DND-41 (cell line): ENCODE data around the gene ADI1.
"Not testable (repeated sequence)": the region's sequence is repeated elsewhere in the genome, so short reads cannot be mapped to it uniquely, and the experiment has no call there.

Source experiments
- ATAC-seq: fragments of 200-7000 bp; cut with Tn5 transposase; 3 replicates; pipeline ENCODE4 v1.9.1; 2021; ENCODE audit warnings: low read depth; ENCODE audit not compliant: insufficient read depth
- DNase-seq: peaks from one replicate; pipeline ENCODE4 v3.0.0-alpha.2; 2020
- H2AFZ ChIP-seq: 2 replicates; pipeline ENCODE4 v1.6.0; 2012; ENCODE audit warnings: low read depth, low read length
- H3K27ac ChIP-seq: 2 replicates; pipeline ENCODE4 v1.5.1; 2012; ENCODE audit warnings: low read length, inconsistent platforms
- H3K27me3 ChIP-seq: fragments of 200-600 bp; sonication (generic); 2 replicates; pipeline ENCODE4 v1.6.0; 2012; ENCODE audit warnings: low read length, mild to moderate bottlenecking, inconsistent platforms; ENCODE audit not compliant: insufficient read depth, poor library complexity
- H3K36me3 ChIP-seq: 2 replicates; pipeline ENCODE4 v1.5.1; 2012; ENCODE audit warnings: low read length, inconsistent platforms; ENCODE audit not compliant: insufficient read depth
- H3K4me1 ChIP-seq: 2 replicates; pipeline ENCODE4 v1.5.1; 2012; ENCODE audit warnings: mild to moderate bottlenecking, low read length; ENCODE audit not compliant: insufficient read depth
- H3K4me2 ChIP-seq: 2 replicates; pipeline ENCODE4 v1.6.0; 2012; ENCODE audit warnings: mild to moderate bottlenecking, moderate library complexity, low read length, inconsistent platforms; ENCODE audit not compliant: insufficient read depth
- H3K4me3 ChIP-seq, 2 experiments: fragments of 200-600 bp in 1 of 2; shearing (Covaris generic) in 1 of 2; 2 replicates each; pipeline ENCODE4 v1.5.1; 2012 to 2016; ENCODE audit warnings: inconsistent platforms in 2 of 2, low read length in 2 of 2, mild to moderate bottlenecking in 2 of 2, low read depth in 1 of 2, moderate library complexity in 1 of 2
- H3K79me2 ChIP-seq: 2 replicates; pipeline ENCODE4 v1.6.0; 2012; ENCODE audit warnings: low read length, inconsistent platforms; ENCODE audit not compliant: insufficient read depth
- H3K9ac ChIP-seq: 2 replicates; pipeline ENCODE4 v1.6.0; 2012; ENCODE audit warnings: low read depth, mild to moderate bottlenecking, inconsistent platforms, low read length, moderate library complexity
- H3K9me3 ChIP-seq: 2 replicates; pipeline ENCODE4 v1.5.1; 2012; ENCODE audit warnings: low read length, moderate library complexity, mild to moderate bottlenecking, inconsistent platforms; ENCODE audit not compliant: insufficient read depth, severe bottlenecking
- H4K20me1 ChIP-seq: 2 replicates; pipeline ENCODE4 v1.6.0; 2012; ENCODE audit warnings: low read length; ENCODE audit not compliant: insufficient read depth
- CTCF ChIP-seq: IDR thresholded peaks from 2 replicates; pipeline ENCODE4 v1.5.1; 2012; ENCODE audit warnings: borderline replicate concordance, low read length, moderate library complexity, mild to moderate bottlenecking; ENCODE audit not compliant: poor library complexity, severe bottlenecking; ENCODE audit errors: extremely low read depth
- EZH2 ChIP-seq: IDR thresholded peaks from 3 replicates; pipeline ENCODE4 v1.6.1; 2012; ENCODE audit warnings: borderline replicate concordance, low read depth, mild to moderate bottlenecking, moderate library complexity, low read length, inconsistent platforms; ENCODE audit not compliant: severe bottlenecking

ADI1 gene

GRCh38 chr2:3500326-3500899 lies 18.9 kb downstream of the ADI1 start:
- H3K4me1 ChIP-seq = no peaks in the 10 kb centered on the region
- H3K36me3 ChIP-seq = peaks cover 71% of the 10 kb centered on the region
- peaks cover 12% of the 10 kb centered on the region for H3K79me2 ChIP-seq
- no peak overlapping the region for H3K27ac ChIP-seq
- H2AFZ ChIP-seq = no peak overlapping the region
- DNase-seq = no peak
- H3K9ac ChIP-seq = no peak overlapping the region
- no peaks in the 10 kb centered on the region for H4K20me1 ChIP-seq
- ATAC-seq = no peak
- no peak for TF ChIP-seq EZH2
- TF ChIP-seq CTCF = no peak
- no peak overlapping the region for H3K4me3 ChIP-seq
- H3K4me2 ChIP-seq = no peak overlapping the region
- no peaks in the 10 kb centered on the region for H3K9me3 ChIP-seq
- no peaks in the 10 kb centered on the region for H3K27me3 ChIP-seq

DNA sequence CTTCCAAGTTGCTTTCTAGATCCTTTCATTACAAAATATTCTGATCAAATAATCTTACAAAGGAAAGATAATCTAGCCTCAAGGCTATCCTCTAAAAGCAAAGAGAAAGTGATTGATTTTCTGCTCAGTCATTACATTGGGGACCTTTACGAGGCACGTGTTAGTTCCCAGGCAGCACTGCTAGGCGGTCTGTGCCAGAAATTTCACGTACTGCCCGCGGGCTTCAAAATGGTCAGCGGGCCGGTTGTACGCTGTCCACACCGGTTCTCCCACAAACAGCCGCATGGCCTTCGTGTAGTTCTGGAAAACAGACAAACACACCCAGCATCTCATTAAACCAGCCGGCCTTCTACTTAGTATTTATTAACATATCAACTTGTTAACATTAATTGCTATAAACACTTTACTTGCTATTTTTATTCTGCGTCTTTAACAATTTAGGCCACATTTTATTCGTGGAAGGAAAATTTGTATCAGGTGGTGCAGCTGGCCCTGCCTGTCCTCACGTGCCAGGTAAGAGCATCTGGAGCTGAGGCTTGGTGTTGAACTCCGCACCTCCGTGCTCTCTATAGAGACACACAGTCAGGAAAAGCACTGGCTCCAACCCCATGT lies 20.4 kb downstream of the ADI1 start:
- Histone ChIP-seq H2AFZ (no peak overlapping the region), H3K27ac (no peak overlapping the region), H3K36me3 (peaks cover 62% of the 10 kb centered on the region), H3K79me2 (peaks cover 12% of the 10 kb centered on the region), H4K20me1 (no peaks in the 10 kb centered on the region), H3K4me1 (no peaks in the 10 kb centered on the region), H3K9ac (no peak overlapping the region), H3K9me3 (no peaks in the 10 kb centered on the region), H3K4me2 (no peak overlapping the region), H3K27me3 (no peaks in the 10 kb centered on the region), H3K4me3 (no peak overlapping the region)
- no peak for ATAC-seq
- DNase-seq = no peak
- no peak for TF ChIP-seq CTCF
- TF ChIP-seq EZH2 = no peak

- not testable (repeated sequence) for H3K4me3 ChIP-seq
Observed at GRCh38 chr2:3496708-3497080, 22.6 kb downstream of the ADI1 start.

DNA sequence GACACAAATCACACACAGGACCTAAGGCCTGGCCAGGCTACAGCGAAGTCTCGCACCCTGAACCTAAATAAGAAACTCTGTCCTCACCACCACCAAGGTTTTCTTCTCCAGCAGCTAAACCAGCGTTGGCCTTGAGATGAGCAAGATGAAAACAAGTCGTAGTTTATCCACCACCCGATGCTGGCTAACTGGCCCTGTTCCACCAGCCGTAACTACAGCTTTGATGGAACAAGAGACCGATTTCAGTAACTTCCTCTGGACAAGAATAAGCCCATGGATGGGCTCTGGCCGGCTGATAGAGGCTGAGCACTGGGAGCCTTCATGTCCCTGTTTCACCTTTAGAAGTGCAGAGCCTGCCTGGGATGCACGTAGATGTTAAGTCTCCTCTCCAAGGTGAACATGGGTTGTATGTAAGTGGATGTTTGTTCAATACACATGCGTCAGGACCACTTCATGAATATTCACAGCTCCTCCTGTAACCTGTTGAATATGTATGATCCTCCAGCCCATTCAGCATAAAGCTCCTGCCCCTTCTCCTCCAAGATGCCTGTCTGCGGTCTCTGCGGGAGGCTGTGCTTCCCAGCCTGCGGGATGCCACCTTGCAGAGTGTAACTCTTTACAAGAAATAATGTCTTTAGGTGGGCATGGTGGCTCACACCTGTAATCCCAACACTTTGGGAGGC lies 24.2 kb downstream of the ADI1 start:
- DNase-seq = no peak
- Histone ChIP-seq H3K4me3 (no peak overlapping the region), H3K4me1 (no peaks in the 10 kb centered on the region), H3K79me2 (no peaks in the 10 kb centered on the region), H3K36me3 (peaks cover 37% of the 10 kb centered on the region), H3K9me3 (no peaks in the 10 kb centered on the region), H3K9ac (no peak overlapping the region), H3K4me2 (no peak overlapping the region), H3K27ac (no peak overlapping the region), H4K20me1 (no peaks in the 10 kb centered on the region), H2AFZ (no peak overlapping the region), H3K27me3 (no peaks in the 10 kb centered on the region)
- no peak for ATAC-seq
- TF ChIP-seq CTCF (no peak), EZH2 (no peak)

More at GRCh38 chr2:3496708-3497080, 22.6 kb downstream of the ADI1 start:
- H4K20me1 ChIP-seq, H3K4me2 ChIP-seq, H2AFZ ChIP-seq, DNase-seq, H3K9ac ChIP-seq, H3K27me3 ChIP-seq, ATAC-seq, H3K9me3 ChIP-seq, H3K79me2 ChIP-seq, H3K4me1 ChIP-seq, H3K27ac ChIP-seq: not testable (repeated sequence)
- H3K36me3 ChIP-seq = peaks cover 50% of the 10 kb centered on the region
